ENCODE results near the gene MACC1. TPM values are rescaled to one million over a fixed set of nuclear protein-coding genes. Genes with fewer than 3 reads are reported as not detected.

MACC1 gene
- total RNA-seq, 1 experiment from 2014 or later = 0.24 TPM

GRCh38 chr7:20183086-20183485 lies 34.1 kb downstream of the MACC1 start:
- no peak for DNase-seq (ENCODE audit: low read depth)

- no peak for DNase-seq (ENCODE audit: low read depth)
These were observed 40.5 kb downstream of the MACC1 start for GRCh38 chr7:20176578-20177242.

GRCh38 chr7:20173828-20174227 lies 43.4 kb downstream of the MACC1 start:
- no peak for DNase-seq (ENCODE audit: low read depth)

GRCh38 chr7:20172736-20173334 lies 44.3 kb downstream of the MACC1 start:
- peak; percentile 83 for DNase-seq (ENCODE audit: low read depth)

- no peak for DNase-seq (ENCODE audit: low read depth)
These were observed 46.6 kb downstream of the MACC1 start for GRCh38 chr7:20170633-20171032.

GRCh38 chr7:20165146-20165510 lies 52.1 kb downstream of the MACC1 start:
- DNase-seq (ENCODE audit: low read depth) = no peak

GRCh38 chr7:20164425-20165145 lies 52.6 kb downstream of the MACC1 start:
- DNase-seq (ENCODE audit: low read depth) = peak; percentile 68

GRCh38 chr7:20162665-20163064 lies 54.5 kb downstream of the MACC1 start:
- DNase-seq (ENCODE audit: low read depth) = no peak

GRCh38 chr7:20159226-20159747 lies 57.9 kb downstream of the MACC1 start:
- peak; percentile 51 for DNase-seq (ENCODE audit: low read depth)

- peak; percentile 56 for DNase-seq (ENCODE audit: low read depth)
These were observed 58.5 kb downstream of the MACC1 start for GRCh38 chr7:20158684-20159083.

- peak; percentile 36 for DNase-seq (ENCODE audit: low read depth)
These were observed 59.7 kb downstream of the MACC1 start for GRCh38 chr7:20157456-20157855.

- peak; percentile 41 for DNase-seq (ENCODE audit: low read depth)
These were observed 63.2 kb downstream of the MACC1 start for GRCh38 chr7:20153999-20154398.

GRCh38 chr7:20153567-20153966 lies 63.6 kb downstream of the MACC1 start:
- no peak for DNase-seq (ENCODE audit: low read depth)

- peak; percentile 74 for DNase-seq (ENCODE audit: low read depth)
These were observed 64.7 kb downstream of the MACC1 start for GRCh38 chr7:20152511-20152910.

- DNase-seq (ENCODE audit: low read depth) = no peak
These were observed 65.3 kb downstream of the MACC1 start for GRCh38 chr7:20151708-20152456.

GRCh38 chr7:20146451-20146850 lies 70.7 kb downstream of the MACC1 start:
- DNase-seq (ENCODE audit: low read depth) = no peak

- no peak for DNase-seq (ENCODE audit: low read depth)
These were observed 72.4 kb downstream of the MACC1 start for GRCh38 chr7:20144801-20145200.

- DNase-seq (ENCODE audit: low read depth) = peak; percentile 58
These were observed 75.5 kb downstream of the MACC1 start for GRCh38 chr7:20141666-20142065.

- DNase-seq (ENCODE audit: low read depth) = no peak
These were observed 76.2 kb downstream of the MACC1 start for GRCh38 chr7:20141002-20141345.

- DNase-seq (ENCODE audit: low read depth) = no peak
These were observed 76.7 kb downstream of the MACC1 start for GRCh38 chr7:20140291-20141001.

GRCh38 chr7:20136647-20137046 lies 80.5 kb downstream of the MACC1 start:
- DNase-seq (ENCODE audit: low read depth) = no peak

- no peak for DNase-seq (ENCODE audit: low read depth)
These were observed 83.4 kb downstream of the MACC1 start for GRCh38 chr7:20133803-20134202.

Measured in RPMI7951 (cell line).